Activated CD4-positive, alpha-beta T cell treated with anti-CD3 and anti-CD28 coated beads, Interleukin-2, amount 10 ng/mL, durations not matched to agents 24 days and 14 days (primary cell): ENCODE data around the gene PIK3R1. TPM values are rescaled to one million over a fixed set of nuclear protein-coding genes. Genes with fewer than 3 reads are reported as not detected.
"Not testable (repeated sequence)": the region's sequence is repeated elsewhere in the genome, so short reads cannot be mapped to it uniquely, and the experiment has no call there.

Source experiments
- DNase-seq: peaks from one replicate; pipeline ENCODE4 v3.0.0; 2022
- H3K27ac Mint-ChIP-seq: one replicate; pipeline ENCODE4 v1.8.0; 2022; ENCODE audit warnings: mild to moderate bottlenecking, mixed read lengths
- H3K27me3 Mint-ChIP-seq: one replicate; pipeline ENCODE4 v1.8.0; 2022; ENCODE audit warnings: mixed read lengths
- H3K36me3 Mint-ChIP-seq: one replicate; pipeline ENCODE4 v1.8.0; 2022; ENCODE audit warnings: low read depth, mild to moderate bottlenecking, mixed read lengths
- H3K4me1 Mint-ChIP-seq: one replicate; pipeline ENCODE4 v1.8.0; 2021; ENCODE audit warnings: mixed read lengths
- H3K4me3 Mint-ChIP-seq: one replicate; pipeline ENCODE4 v1.8.0; 2022; ENCODE audit warnings: mild to moderate bottlenecking, moderate library complexity, mixed read lengths
- H3K9me3 Mint-ChIP-seq: one replicate; pipeline ENCODE4 v1.8.0; 2021; ENCODE audit warnings: mixed read lengths
- intact Hi-C: fragments of 100-400 bp; cut with micrococcal nuclease; formaldehyde crosslinking; loops from one replicate; pipeline ENCODE4 v1.15.1; 2023
- total RNA-seq: library from RNA; stranded (reverse); gene quantifications from 2 replicates; pipeline ENCODE4 v1.2.3, GENCODE V29; 2022

Gene PIK3R1
- total RNA-seq, 1 donor from 2014 or later: 38.6 TPM

DNA sequence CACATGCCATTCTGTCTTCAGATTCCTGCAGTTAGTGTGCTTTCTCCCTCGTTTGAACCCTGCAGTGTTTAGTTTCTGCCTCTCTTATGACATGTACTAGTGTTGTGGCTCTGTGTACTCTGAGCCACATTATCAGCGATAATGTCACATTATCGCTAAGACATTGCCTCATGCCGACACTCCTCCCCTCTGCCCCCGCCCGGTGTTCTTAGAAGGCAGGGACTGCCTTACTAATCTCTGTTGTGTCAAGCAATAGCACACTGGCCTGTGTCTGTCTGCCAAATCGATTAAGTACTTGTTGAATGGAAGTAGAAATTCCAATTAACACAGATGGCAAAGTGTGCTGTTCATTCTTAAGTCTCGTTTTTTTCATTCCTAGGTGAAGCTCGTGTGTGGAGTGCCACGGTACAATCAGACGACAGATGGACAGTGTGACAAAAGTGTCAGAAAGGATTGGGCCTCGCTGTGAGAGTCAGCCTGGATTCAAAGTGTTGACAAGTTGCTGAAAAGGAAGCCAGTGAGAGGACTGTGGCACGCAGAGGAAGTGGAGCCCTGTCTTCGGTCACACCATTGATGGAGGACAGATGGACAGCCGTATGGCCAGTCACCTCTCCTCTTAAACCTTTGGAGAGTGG is 10.5 kb downstream of the PIK3R1 start:
- H3K36me3 Mint-ChIP-seq: peaks cover 45% of the 10 kb centered on the region
- no peak overlapping the region for H3K4me3 Mint-ChIP-seq

DNA sequence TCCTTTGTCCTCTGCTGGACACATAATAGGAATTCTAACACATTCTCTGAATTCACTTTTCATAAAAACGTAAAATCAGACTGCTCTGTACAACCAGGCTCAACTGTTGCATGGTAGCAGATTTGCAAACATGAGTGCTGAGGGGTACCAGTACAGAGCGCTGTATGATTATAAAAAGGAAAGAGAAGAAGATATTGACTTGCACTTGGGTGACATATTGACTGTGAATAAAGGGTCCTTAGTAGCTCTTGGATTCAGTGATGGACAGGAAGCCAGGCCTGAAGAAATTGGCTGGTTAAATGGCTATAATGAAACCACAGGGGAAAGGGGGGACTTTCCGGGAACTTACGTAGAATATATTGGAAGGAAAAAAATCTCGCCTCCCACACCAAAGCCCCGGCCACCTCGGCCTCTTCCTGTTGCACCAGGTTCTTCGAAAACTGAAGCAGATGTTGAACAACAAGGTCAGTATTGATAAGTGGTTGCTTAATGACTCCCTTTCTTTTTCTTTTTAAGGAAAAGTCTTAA is 11.1 kb downstream of the PIK3R1 start:
- Mint-ChIP-seq H3K27ac (no peak overlapping the region), H3K36me3 (peaks cover 41% of the 10 kb centered on the region), H3K4me1 (peaks cover 50% of the 10 kb centered on the region), H3K9me3 (no peaks in the 10 kb centered on the region), H3K4me3 (no peak overlapping the region), H3K27me3 (no peaks in the 10 kb centered on the region)
- DNase-seq: peak; percentile 43
- intact Hi-C loops: no loop called here

More for the DNA sequence above, 10.5 kb downstream of the PIK3R1 start:
- H3K9me3 Mint-ChIP-seq: no peaks in the 10 kb centered on the region
- intact Hi-C loops: no loop called here
- peaks cover 48% of the 10 kb centered on the region for H3K4me1 Mint-ChIP-seq
- H3K27ac Mint-ChIP-seq: peak overlapping the region; percentile 4
- H3K27me3 Mint-ChIP-seq: no peaks in the 10 kb centered on the region
- DNase-seq: peak; percentile 40

- Mint-ChIP-seq H3K4me3 (no peak overlapping the region), H3K27ac (no peak overlapping the region)
These were observed 12.1 kb downstream of the PIK3R1 start for GRCh38 chr5:68227532-68228160.

DNA sequence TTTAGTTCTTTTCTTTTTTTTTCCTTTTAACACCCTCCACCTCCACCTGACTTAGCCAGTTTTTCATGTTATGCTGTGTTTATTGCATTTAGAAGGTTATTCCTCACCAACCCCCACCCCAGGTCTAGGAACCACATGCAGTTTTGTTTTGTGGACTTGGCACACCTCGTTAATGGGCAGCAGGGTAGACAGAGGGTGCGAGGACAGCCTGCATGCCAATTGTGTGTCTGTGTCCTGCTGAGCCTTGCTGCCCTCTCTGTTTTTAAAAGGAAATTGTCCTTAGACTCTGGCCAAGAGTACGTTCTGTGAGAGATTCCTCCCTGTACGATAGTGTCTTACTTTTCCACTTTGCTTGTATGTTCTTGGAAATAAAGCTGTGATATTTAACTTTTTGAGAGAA is 13.9 kb downstream of the PIK3R1 start:
- Mint-ChIP-seq H3K4me3 (no peak overlapping the region), H3K36me3 (peaks cover 38% of the 10 kb centered on the region), H3K4me1 (peaks cover 41% of the 10 kb centered on the region), H3K27ac (no peak overlapping the region), H3K9me3 (no peaks in the 10 kb centered on the region), H3K27me3 (no peaks in the 10 kb centered on the region)
- intact Hi-C loops: no loop called here
- DNase-seq: no peak

More at GRCh38 chr5:68227532-68228160, 12.1 kb downstream of the PIK3R1 start:
- Mint-ChIP-seq H3K36me3 (peaks cover 39% of the 10 kb centered on the region), H3K27me3 (no peaks in the 10 kb centered on the region), H3K9me3 (no peaks in the 10 kb centered on the region), H3K4me1 (peaks cover 45% of the 10 kb centered on the region)
- intact Hi-C loops: no loop called here
- DNase-seq: peak; percentile 42

GRCh38 chr5:68230285-68230684 is 14.7 kb downstream of the PIK3R1 start:
- intact Hi-C loops: no loop called here
- Mint-ChIP-seq H3K27ac (no peak overlapping the region), H3K4me3 (no peak overlapping the region), H3K9me3 (no peaks in the 10 kb centered on the region), H3K4me1 (peaks cover 36% of the 10 kb centered on the region), H3K36me3 (peaks cover 38% of the 10 kb centered on the region), H3K27me3 (no peaks in the 10 kb centered on the region)
- peak; percentile 29 for DNase-seq

GRCh38 chr5:68231414-68232076 is 16.0 kb downstream of the PIK3R1 start:
- no peak overlapping the region for H3K27ac Mint-ChIP-seq
- DNase-seq: peak; percentile 33
- peaks cover 32% of the 10 kb centered on the region for H3K36me3 Mint-ChIP-seq
- H3K9me3 Mint-ChIP-seq: no peaks in the 10 kb centered on the region
- H3K27me3 Mint-ChIP-seq: no peaks in the 10 kb centered on the region
- H3K4me3 Mint-ChIP-seq: no peak overlapping the region
- peaks cover 29% of the 10 kb centered on the region for H3K4me1 Mint-ChIP-seq
- intact Hi-C loops: no loop called here

- no peak overlapping the region for H3K4me3 Mint-ChIP-seq
- no peaks in the 10 kb centered on the region for H3K27me3 Mint-ChIP-seq
- intact Hi-C loops: no loop called here
- H3K27ac Mint-ChIP-seq: no peak overlapping the region
- peaks cover 26% of the 10 kb centered on the region for H3K36me3 Mint-ChIP-seq
- peaks cover 27% of the 10 kb centered on the region for H3K4me1 Mint-ChIP-seq
- H3K9me3 Mint-ChIP-seq: no peaks in the 10 kb centered on the region
- DNase-seq: no peak
These were observed 16.7 kb downstream of the PIK3R1 start for GRCh38 chr5:68232277-68232676.

DNA sequence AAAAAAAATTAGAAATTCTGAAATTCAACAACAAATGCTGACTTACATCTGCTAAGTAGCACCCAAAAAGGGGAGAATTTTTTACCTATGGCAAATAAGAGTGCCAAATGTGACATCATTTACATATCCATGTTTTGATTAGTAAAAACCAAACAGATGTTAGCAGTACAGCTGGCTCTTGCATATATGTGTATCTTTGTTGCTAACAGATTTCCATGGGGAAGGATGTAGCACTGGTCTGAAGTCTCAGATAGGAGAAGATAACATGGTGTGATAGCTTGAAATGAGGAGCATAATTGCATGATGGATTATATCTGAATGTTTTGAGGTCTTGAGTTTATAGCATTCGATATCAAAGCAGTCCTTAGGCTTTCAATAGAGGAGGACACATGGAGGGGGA is 17.5 kb downstream of the PIK3R1 start:
- peak; percentile 49 for DNase-seq
- H3K4me1 Mint-ChIP-seq: peaks cover 31% of the 10 kb centered on the region
- intact Hi-C loops: no loop called here
- H3K27ac Mint-ChIP-seq: no peak overlapping the region
- H3K4me3 Mint-ChIP-seq: no peak overlapping the region
- H3K9me3 Mint-ChIP-seq: no peaks in the 10 kb centered on the region
- H3K36me3 Mint-ChIP-seq: peaks cover 19% of the 10 kb centered on the region
- no peaks in the 10 kb centered on the region for H3K27me3 Mint-ChIP-seq

- H3K4me3 Mint-ChIP-seq, intact Hi-C loops, H3K9me3 Mint-ChIP-seq, H3K27me3 Mint-ChIP-seq, H3K27ac Mint-ChIP-seq, DNase-seq: not testable (repeated sequence)
- peaks cover 38% of the 10 kb centered on the region for H3K4me1 Mint-ChIP-seq
- H3K36me3 Mint-ChIP-seq: peaks cover 13% of the 10 kb centered on the region
These were observed 19.7 kb downstream of the PIK3R1 start for GRCh38 chr5:68235229-68235628.

GRCh38 chr5:68237715-68238114 is 22.2 kb downstream of the PIK3R1 start:
- no peak overlapping the region for H3K4me3 Mint-ChIP-seq
- no peaks in the 10 kb centered on the region for H3K27me3 Mint-ChIP-seq
- no peaks in the 10 kb centered on the region for H3K9me3 Mint-ChIP-seq
- intact Hi-C loops: loop anchor here (2.0 kb wide), 1 partner anchor 15 kb away; no protein-coding TSS in a partner anchor
- peaks cover 16% of the 10 kb centered on the region for H3K36me3 Mint-ChIP-seq
- H3K27ac Mint-ChIP-seq: no peak overlapping the region
- peaks cover 49% of the 10 kb centered on the region for H3K4me1 Mint-ChIP-seq
- DNase-seq: no peak

DNA sequence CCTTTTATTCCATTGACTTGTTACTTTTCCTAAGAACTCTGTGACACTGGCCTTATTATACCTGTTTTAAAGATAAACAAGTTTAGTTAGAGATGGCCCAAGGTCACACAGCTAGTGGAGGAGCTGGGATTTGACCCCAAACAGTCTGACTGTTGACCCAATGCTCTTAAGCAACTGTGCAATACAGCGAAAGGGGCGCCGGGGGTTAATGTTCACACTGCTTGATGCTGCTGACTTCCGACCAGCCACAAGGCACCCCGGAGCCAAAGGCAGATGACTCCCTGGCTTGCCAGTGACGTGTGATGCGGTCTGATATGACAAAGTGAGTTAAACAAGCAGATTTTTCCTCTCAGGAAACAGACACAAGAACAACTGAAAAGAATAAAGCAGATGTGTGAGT is 23.9 kb downstream of the PIK3R1 start:
- peaks cover 56% of the 10 kb centered on the region for H3K4me1 Mint-ChIP-seq
- no peaks in the 10 kb centered on the region for H3K27me3 Mint-ChIP-seq

DNA sequence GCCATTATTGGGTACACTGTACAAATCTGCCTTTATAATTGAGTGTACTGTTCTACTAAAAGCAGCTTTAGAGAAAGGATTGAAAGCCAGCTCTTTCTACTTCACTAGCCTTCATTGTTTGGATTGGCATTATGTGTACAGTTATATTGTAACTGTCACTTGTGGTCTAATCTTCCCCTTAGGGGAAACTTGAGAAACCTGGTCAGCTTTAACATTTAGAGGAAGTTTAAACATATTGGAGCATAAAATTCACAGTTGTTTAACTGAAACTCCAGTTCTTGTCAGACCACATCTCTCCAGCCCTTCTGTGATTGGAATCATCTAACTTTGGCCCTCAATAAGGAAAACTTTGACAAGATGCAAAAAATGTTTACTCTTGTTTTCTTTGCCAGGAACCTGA is 24.6 kb downstream of the PIK3R1 start:
- peak overlapping the region; percentile 76 for H3K27ac Mint-ChIP-seq
- peaks cover 59% of the 10 kb centered on the region for H3K4me1 Mint-ChIP-seq
- H3K27me3 Mint-ChIP-seq: no peaks in the 10 kb centered on the region
- H3K36me3 Mint-ChIP-seq: peaks cover 19% of the 10 kb centered on the region
- intact Hi-C loops: no loop called here
- H3K4me3 Mint-ChIP-seq: peak overlapping the region; percentile 34
- H3K9me3 Mint-ChIP-seq: no peaks in the 10 kb centered on the region
- no peak for DNase-seq

More for the DNA sequence above, 23.9 kb downstream of the PIK3R1 start:
- intact Hi-C loops: loop anchor here (1.0 to 2.0 kb wide), 3 partner anchors 13 to 41 kb away; partner anchors contain the start of gene PIK3R1
- peak; percentile 92 for DNase-seq
- H3K27ac Mint-ChIP-seq: peak overlapping the region; percentile 86
- peaks cover 17% of the 10 kb centered on the region for H3K36me3 Mint-ChIP-seq
- peak overlapping the region; percentile 77 for H3K4me3 Mint-ChIP-seq
- H3K9me3 Mint-ChIP-seq: no peaks in the 10 kb centered on the region

DNA sequence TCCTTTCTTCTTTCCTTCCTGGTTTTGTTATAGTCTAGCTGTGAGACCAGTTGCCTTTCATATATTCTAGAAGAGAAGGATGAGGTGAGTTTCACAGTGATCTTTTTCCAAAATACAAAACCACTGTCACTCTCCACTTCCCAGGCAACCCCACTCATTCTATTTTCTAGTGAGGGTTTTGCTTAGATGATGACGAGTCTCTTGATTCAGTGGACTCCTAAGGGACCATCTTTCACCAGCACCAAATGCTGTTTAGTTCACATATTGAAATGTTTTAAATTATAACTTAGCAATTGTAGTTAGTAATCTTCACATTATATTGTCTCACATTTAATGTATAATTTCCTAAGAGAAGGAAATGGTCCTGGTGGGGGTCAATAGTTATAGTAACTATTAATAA is 25.2 kb downstream of the PIK3R1 start:
- Mint-ChIP-seq H3K9me3 (no peaks in the 10 kb centered on the region), H3K4me3 (peak overlapping the region; percentile 34)

DNA sequence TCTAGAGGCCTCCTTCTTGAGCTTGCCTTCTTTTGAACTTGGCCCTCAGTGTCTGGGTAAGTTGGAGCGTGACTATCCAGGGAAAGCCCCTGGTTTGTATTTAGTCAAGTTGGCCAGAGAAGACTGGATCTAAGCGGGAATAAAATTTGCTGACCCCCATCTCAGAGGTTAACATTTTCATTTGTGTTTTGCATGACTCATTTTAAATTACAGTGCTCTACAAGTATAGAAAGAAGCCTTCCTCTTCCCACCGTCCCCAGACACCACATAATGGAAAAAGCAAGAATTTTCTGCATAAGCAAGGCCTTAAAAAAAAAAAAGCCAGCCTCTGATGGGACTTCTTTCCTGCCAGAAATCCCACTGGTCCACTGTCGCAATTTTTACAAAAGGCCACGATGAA is 27.2 kb downstream of the PIK3R1 start:
- Mint-ChIP-seq H3K36me3 (peaks cover 19% of the 10 kb centered on the region), H3K27me3 (no peaks in the 10 kb centered on the region)
- intact Hi-C loops: loop anchor here (1.0 kb wide), 1 partner anchor 9 kb away; no protein-coding TSS in a partner anchor

More for the DNA sequence above, 25.2 kb downstream of the PIK3R1 start:
- DNase-seq: no peak
- Mint-ChIP-seq H3K36me3 (peaks cover 16% of the 10 kb centered on the region), H3K27me3 (no peaks in the 10 kb centered on the region), H3K27ac (peak overlapping the region; percentile 76), H3K4me1 (peaks cover 59% of the 10 kb centered on the region)
- intact Hi-C loops: no loop called here

More for the DNA sequence above, 27.2 kb downstream of the PIK3R1 start:
- H3K4me1 Mint-ChIP-seq: peaks cover 60% of the 10 kb centered on the region
- H3K27ac Mint-ChIP-seq: peak overlapping the region; percentile 48
- no peak overlapping the region for H3K4me3 Mint-ChIP-seq
- no peak for DNase-seq
- no peaks in the 10 kb centered on the region for H3K9me3 Mint-ChIP-seq
